SKM-1 treated with dmso at 0.1 percent for 144 hours (cell line): Measurements from ENCODE around the gene STPG4.

Experiments used
- DNase-seq: peaks from one replicate; lab custom pipeline; 2025; ENCODE audit not compliant: unreplicated experiment; lab: John Stamatoyannopoulos, UW

Gene STPG4

DNA sequence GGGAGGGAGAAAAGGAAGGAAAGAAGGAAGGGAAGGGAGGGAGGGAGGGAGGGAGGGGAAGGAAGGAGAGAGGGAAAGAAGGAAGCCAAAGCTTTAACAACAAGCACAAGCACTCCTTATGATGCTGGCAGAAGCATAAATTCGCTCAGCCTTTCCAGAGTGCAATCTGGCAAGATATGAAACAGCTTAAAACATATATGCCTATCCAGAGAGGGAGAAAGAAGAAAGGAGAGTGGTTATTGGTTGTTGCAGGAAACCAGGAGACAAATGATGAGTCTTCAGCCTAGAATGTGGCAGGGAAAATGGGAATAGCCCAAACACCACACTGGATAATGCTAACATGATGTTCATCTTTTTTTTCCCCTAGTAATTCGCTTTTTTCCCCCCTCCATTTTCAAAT is 64.0 kb downstream of the STPG4 start:
- DNase-seq: no peak

DNA sequence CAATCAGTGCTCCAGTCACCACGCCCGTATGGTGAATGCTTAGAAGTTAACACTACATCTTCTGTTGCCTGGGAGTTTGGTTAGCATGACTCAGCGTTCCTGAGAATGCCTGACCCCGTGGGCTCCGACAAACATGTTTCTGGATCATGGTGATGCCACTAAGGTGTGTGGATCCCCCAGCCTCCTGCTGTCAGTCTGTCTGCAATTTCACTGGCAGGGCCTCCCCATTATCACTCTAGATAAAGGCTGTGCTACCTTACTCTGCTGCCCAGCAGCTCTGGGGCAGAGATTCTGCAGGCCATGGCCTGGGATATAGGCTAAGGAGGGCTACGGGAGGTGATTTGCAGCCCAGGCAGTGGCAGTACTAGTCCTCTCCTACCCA is 66.0 kb downstream of the STPG4 start:
- no peak for DNase-seq

DNA sequence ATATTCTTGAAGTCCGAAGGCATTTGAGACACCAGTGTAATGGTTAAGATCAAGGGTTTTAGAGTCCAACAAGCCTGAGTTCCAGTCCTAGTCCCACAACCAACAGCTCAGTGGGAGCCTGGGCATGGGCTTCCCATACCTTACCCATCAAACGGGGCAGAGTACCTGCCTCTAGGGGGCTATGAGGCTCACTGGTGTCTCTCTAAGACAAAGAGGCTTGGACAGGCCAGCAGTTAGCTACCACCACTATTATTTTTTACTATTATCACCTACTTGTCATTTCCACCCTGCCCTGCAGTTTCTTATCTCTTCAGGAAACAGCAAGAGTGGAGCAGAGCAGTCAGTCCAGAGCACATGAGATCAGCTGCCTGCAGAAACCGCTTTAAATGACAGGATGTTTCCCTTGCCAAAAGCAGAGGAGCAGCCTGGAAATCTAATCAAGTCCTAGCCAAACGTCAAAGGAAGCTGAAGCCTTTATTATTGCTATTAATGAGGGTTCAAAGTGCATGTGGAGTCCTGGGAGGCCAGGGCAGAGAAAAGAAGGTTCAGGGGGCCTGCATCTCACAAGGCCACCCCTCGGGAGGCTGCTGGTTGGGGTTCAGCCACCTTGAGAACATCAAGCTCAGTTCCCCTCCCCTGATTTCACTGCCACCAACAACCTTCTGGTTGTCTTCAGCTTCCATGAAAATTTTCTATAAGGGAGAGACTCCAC is 66.6 kb downstream of the STPG4 start:
- no peak for DNase-seq

DNA sequence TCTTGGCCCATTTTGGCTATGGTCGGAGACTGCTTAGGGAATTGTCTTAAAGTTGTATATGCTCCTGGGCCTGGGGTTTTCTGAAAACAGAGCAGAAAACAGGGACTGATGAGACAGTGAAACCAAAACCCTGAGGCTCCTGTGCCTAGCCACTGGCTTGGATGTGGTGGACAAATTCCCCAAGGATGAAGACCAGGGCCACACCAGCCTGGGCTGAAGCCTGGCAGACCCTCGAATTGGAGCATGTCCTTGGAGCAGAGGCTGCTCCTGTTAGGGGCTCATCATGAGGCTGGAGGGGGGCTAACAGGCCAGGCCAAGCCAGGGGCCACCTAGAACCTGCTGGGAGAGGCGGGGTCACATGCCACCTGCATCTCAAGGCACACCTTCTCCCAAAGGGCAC is 68.1 kb downstream of the STPG4 start:
- no peak for DNase-seq

DNA sequence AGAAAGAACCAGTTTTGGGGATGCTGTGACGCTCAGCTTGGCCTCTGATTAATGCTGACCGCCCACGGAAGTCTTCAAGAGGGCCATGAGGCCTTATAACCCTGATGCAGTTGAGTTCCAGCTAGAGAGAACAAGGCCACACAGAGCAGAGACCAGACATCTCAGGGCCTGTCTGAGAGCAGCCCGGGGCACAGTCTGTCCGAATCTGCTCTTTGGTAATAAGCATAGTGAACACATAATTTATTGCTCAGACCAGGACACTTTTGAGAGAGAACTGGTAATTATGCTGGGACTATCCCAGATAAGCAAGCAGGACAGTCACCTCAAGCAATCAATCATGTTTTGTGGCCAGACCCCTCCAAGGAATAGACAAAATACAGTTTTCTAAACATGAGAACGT is 68.5 kb downstream of the STPG4 start:
- no peak for DNase-seq

DNA sequence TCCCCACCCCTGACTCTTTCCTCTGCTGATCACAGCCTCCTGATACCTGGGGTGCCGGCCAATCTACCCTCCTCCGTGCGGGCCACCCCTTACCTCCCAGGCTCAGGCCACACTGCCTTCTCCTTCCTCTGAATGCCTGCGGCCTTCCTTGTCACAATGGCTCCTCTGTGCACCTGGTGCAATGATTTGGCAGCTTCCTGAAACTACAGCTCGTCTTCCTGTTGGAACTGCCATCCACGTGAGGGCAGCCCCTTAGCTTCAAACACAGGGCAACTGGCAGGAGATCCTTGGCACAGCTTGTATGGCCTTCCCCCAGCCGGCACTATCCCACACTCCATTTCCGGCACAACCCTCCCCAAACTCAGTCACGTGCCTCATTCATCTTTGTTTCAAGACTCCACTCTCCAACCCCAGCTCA is 69.0 kb downstream of the STPG4 start:
- DNase-seq: no peak

DNA sequence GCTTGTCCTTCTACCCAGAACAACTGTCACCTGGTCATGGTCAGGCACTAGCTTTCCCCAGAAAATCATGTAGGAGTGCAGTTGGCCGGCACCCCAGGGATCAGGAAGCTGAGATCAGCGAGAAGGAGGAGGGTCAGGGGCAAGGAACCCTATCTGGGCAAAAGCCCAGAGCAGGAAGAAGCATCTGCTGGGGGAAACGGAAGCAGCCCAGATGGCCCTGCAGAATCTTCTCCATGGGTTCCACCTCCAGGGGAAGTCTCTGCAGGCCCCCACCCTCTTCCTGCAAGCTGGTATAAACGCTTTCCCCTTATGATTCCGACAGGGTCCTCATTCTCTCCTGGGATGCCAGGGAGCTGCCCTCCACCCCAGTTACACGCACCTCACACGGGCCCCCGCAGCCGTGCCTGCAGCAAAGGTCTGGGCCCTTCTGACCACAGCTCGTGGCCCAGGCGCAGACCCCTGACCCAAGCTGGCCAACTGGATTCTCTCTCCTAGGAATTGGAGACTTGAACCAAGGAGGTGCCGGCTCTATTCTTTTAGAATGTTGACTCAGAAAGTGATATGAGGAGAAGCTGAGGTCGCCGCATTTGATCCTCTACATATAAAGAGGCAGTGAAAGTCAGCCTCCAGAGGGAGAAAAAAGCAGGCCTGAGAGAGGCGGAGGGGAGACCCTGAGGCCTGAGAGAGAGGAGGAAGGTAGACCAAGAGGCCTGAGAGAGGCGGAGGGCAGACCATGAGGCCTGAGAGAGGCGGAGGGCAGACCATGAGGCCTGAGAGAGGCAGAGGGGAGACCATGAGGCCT is 71.0 kb downstream of the STPG4 start:
- no peak for DNase-seq

DNA sequence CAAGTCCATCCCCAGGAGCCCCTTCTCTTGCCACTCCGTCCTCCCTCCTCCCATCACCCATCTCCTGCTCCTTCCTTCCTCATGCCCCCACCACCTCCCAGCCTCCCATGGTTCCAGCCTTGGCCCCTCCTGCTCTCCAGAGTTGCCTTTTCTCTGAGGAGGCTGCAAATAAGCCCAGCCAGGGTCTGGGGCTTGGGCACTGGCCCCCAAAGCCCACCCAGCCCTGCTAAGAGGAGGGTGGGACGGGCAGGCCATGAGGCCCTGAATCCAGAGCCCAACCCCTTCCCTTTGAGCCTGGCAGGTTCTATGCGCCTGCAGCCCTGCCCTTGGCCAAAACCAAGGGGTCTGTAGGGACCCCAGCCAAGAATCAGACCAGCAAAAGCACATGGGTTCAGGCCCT is 71.6 kb downstream of the STPG4 start:
- no peak for DNase-seq

DNA sequence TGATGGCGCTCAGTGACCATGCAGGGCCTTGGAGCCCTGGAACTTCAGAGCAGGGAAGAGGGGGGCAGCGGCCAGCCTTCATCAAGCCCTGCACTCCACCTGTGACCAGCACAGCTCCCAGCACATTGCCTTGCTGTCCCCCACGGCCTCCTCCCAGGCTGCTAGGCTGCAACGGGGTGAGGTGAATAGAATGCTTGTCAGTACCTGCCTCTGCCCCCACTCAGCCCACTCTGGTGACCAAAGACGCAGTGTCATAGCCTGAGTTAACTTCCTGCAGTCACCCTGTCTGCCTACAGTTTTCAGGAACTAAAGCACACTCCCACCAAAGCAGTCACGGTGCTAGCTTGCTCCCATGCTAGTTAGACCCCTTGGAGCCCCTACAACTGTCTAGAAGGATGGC is 72.1 kb downstream of the STPG4 start:
- DNase-seq: no peak

DNA sequence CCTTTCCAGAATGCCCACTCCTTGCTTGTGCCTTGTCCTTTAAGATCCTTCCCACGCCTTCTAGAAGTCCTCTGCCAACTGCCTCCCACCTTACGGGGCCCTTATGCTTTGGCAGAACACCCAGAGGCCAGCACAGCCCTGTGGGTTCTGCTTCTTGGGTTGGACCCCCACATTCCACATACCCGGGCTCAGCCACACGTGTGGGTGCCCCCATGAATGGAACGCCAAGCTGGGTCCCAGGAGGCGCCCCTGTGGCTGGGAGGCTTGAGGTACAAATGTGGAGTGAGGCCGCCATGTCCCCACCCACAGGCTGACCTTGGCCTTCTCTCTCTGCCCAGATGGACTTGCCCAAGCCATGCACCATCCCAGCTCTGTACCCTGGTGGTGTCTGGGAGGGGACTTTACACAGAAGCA is 74.2 kb downstream of the STPG4 start:
- no peak for DNase-seq

DNA sequence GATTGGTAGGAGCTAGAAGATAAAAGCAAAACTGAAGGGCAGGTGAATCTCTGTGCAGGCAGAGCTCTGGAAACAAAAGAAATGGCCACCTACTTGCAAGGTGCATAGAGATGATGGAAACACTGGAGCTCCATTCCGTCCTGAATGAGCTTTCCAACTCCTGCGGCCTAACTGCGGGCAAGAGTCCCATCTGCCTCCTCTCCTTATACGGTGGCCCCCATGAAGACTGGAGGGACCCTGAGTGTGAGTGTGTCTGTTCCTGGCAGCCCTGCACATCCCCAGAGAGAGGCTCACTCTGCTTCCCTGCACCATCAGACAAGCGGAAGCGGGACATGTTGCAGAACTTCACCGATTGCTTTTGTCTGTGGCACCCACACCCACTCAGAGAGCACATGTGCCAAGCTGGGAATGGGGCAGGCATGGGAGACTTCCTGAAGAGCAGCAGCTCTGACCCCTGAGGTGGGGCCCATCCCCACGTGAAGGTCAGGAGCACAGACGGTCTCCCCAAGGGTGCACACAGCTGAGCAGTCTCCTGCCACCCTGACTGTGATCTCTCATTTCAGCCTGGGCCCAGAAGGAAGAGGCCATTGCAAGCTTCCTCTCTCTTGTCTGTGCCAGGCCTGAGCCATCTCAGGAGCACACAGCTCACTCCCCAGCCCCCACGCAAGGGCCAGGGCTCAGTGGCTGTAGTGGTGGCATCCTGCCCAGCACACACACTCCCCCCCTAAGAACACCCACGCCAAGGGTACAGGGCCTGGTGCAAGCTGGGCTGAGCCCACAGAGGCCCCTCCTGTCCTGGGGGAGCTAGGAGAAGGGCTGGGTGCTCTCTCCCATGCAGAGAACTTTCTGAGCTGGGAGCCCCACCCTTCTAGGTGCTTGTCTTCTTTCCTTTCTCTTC is 75.3 kb downstream of the STPG4 start:
- DNase-seq: no peak

DNA sequence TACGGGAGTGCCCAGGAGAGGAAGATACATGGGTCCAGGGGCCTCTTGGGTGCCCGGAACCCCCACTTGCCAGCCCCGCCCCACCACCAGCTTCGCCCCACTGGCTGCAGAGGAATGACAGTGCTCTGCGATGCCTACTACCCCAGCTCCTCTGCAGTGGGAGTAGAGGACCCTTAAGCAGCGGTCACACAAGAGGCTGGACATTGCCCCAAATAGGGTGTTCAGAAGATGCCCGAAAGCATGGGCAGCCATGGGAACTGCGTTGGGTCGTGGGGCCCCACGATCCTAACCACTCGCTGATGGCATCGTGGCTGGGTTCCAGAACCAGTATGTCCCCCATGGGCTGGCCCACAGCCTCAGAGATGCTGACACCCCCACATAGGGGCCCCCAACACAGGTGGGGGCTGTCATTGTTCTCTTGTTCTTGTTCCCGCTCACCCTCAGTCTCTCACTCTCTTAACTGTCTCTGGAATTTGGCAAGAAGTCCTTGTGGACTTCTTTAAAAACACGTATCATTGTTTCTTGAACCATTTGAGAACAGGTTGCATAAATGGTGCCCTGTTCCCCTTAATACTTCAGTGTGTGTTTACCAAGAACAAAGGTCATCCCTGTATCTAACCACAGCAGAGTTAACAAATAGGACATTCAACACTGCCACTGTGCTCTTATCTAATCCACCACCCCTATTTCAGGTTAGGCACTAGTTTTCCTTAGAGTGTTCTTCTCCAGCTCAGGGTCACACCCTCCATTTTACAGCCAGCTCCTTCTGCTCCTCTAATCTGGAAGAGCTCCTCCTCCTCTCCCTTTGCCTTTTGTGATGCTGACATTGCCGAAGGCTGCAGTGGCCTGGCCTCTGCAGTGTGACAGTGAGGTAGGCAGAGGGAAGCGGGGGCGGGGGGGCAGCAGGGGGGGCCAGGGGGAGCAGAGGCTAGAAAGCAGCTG is 76.3 kb downstream of the STPG4 start:
- no peak for DNase-seq

DNA sequence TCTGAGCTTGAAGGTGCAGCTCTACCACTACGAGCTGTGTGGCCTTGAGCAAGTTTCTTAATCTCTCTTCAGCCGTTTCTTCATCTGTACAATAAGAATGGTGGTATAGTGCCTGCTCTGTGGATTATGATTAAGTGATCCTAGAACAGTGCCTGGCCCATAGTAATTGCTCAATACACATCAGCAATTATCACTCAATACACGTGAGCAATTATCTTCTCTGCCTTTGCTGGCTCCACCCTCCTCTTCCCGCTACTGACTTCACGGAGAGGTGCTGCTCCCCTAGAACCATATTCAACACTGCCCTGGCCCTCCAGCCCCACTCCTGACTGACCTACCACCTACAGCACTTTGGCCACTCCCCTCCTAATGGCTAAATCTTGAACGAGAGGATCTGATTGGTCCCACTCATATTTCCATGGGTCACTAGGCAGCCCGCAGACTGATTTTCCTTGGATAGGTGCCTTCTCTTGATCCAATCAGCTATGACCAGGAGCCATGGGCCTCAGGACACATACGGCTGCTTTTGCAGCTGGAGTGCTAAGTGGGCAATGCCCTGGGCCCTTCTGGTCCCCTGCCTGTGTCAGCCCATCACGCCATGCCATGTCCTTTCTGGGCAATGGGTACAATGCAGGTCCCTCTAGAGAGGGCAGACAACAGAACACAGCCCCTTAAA is 77.5 kb downstream of the STPG4 start:
- no peak for DNase-seq

DNA sequence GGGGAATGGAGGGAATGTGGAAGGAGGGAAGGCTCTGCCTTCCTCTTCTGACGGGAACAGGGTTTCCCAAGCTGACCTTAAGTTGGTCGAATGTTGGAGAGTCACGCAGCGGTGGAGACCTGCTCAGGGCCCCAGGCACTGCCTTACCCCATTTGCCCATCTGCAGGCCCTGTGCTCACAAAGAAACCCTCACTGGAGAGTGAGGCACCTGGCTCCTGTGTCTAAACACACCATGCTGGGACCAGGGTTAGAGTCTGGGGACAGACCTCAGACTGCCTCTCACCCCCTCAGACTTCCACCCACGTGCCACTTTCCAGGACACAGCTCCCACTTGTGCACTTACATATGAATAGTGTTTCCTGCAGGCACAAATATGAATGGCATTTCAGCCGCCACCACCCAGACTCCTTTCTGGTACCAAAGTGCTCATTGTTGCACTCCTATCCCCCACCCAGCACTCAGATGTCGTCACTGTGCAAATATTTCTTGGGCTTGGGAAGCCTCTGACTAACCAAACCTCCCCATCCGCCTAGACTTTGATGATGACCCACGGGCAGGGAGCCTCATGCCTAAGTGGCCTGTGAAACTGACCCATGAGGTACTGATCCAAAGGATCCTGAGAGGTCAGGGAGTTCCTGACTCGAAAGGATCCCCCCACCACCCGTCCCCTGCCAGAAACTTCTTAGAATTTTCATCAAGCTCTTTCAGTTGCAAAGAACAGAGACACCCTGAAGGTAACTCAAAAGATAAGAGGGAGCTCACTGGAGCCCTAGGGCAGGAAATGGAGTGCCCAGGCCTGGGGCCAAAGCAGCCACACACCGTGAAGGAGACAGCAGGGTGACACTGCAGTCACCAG is 78.3 kb downstream of the STPG4 start:
- DNase-seq: no peak

DNA sequence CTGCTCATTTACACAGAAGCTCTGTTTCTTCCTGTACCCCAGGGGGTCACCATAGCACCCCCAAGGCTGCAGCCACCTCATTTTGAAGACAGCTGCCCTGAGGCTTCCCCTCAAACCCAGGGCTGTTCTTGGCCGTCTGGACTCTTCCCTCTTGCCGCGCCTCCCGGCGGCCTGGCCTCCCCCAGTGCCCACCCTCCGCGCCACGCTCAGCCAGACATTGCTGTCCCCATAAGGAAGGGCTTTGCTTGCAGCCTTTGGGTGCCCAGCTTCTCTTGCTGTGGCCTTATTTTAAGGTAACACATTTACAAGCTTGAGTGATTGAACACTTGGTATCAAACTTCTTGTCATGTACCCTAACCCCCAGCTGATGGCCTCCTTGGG is 79.0 kb downstream of the STPG4 start:
- DNase-seq: no peak

DNA sequence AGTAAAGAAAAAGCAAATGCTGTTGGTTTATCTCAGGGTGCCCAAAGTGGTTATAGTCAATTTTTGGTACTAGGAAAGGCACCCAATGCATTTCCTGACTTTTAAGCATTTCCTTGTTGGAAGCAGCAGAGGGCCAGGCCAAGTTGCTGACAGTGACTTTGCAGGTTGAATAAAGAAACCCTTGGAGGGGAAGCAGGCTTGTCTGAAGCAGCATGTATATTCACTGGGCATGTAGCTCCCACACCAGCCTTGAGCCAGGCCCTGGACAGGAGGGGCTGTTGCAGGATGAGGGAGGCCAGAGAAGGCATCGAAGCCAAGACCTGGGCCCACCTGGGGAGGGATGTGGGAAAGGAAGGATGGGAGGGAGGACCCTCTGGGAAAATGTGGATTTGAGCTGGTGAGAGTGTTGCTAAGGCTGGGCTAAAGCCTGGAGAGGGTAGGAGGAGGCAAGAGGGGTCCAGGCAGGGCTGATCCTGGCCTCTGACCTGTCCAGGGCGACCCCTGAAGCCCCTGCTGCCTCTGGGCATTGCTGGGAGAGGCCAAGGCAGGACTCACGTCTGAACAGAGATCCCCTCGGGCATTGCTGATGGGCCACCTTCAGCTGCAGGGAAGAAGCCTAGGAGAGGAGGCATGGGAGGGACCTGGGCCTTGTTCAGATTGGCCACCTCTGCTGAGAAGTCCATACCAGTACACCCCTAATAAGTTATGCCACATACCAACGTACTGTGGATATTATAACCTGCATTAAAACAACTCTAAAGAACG is 79.6 kb downstream of the STPG4 start:
- no peak for DNase-seq

DNA sequence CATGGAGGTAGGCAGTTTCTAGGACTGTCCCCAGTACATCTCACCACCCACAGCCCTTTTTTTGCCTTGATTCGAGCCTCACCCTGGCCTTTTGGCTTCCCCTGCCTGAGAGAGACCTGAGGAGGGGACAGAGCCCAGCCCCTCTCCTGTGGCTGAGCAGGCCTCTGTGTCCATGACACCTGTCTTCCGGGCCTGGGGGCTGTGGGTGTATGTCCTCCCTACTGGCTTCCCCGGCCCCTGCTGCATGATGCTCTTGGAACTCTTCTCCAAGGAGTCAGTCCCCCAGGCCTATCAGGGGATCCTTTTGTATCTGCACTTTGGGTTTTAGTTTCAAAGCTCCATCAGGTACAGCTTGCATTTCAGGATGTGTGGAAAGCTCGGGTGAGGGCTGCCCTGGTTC is 80.4 kb downstream of the STPG4 start:
- DNase-seq: no peak

DNA sequence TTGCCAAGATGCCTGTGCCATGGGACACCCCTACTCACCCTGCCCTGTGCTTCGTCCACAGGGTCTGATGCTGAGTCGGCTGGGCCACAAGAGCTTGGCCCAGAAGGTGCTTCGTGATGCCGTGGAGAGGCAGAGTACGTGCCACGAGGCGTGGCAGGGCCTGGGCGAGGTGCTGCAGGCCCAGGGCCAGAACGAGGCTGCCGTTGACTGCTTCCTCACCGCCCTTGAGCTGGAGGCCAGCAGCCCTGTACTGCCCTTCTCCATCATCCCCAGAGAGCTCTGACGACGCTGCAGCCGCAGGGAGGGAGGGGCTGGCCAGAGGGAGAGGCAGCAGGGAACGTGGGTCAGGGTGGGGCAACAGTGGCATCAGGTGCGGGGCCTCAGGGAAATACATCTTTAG is 81.5 kb downstream of the STPG4 start:
- DNase-seq: no peak
